DMS114 treated with DMSO at 0.1 percent for 48 hours (cell line): ENCODE results near the gene ELOA2.
"Not testable (repeated sequence)": the region's sequence is repeated elsewhere in the genome, so short reads cannot be mapped to it uniquely, and the experiment has no call there.

ENCODE experiments used
- DNase-seq: peaks from one replicate; lab custom pipeline; 2025; ENCODE audit not compliant: unreplicated experiment; lab: John Stamatoyannopoulos, UW

Gene ELOA2

DNA sequence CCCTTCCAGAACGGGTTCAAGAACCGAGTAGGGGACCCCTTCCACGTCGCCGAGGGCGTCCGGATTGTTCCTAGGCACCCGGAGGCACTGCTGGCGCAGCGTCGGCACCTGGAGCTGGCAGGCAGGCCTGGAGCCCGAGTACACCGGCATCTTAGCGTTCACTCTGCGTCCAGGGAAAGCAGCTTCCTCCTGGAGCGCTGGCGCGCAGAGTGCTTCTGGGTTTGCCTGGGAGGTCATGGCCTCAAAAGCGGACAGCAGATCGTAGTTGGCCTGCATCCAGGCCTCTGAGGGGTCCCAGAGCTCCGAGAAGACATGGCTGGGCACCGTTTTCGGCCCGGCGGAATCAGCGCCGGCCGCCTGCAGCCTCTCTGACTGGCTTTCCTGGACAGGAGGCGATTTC lies 12.6 kb downstream of the ELOA2 start:
- DNase-seq: not testable (repeated sequence)

DNA sequence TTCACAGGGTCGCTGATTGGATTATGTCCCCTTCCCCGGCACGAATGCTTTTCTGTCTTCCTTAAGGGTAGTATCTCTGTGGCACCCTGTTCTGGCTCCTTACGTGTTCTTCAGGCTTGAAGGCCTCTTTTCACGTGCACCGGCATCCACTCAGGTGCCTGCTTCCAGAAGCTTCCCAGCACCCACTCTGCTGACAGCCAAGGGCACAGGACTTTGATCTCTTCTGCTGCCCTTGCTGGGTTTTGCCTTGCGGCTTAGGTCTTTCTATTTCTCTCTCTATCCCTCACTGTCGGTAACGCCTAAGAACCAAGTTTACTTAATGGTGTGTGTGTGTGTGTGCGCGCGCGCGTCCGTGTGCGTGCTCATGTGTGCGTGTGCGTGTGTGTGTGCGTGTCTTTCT lies 14.7 kb downstream of the ELOA2 start:
- DNase-seq: not testable (repeated sequence)

DNA sequence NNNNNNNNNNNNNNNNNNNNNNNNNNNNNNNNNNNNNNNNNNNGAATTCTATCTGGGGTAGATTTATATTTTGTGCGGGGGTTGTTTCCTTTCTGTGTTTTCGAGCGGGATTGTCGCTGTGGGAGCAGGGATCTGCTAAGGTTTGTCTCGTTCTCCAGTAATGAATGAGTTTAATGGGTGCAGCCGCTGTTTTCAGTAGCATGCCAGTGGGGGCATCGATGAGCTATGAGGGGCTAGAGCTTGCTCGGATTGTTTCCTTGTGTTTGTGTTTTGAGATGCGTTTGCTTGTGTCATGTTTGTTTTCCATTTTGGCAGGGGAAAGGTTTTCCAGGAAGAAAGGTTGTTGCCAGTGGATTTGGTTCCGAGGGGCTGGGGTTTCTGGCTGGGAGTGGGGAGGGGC lies 15.6 kb downstream of the ELOA2 start:
- DNase-seq: not testable (repeated sequence)
